Pancreas (tissue), 10 donors: ENCODE measurements around the gene LYPD6B. TPM values are rescaled to one million over a fixed set of nuclear protein-coding genes. Genes with fewer than 3 reads are reported as not detected.

Experiments
- ATAC-seq, 4 donors: fragments of 200-7000 bp; cut with Tn5 transposase; one replicate each; pipeline versions ENCODE4 v1.8.0 to v1.9.1; 2020; ENCODE audit warnings: mild to moderate bottlenecking in 4 of 4, moderate library complexity in 4 of 4
- DNase-seq, 6 donors: peaks; one replicate each; pipeline ENCODE4 v3.0.0-alpha.2; 2020
- FAIRE-seq: peaks from 2 replicates; lab custom pipeline; 2012; peaks lifted over from hg19 to GRCh38; lab: Jason Lieb, UNC
- H3K27ac ChIP-seq, 4 donors: fragments of 200-600 bp; sonication (generic); 1 replicate in 3 of 4; 2 replicates in 1 of 4; pipeline versions ENCODE4 v1.5.0 to v1.8.0; 2020
- H3K27me3 ChIP-seq, 4 donors: fragments of 200-600 bp; one replicate each; pipeline ENCODE4 v1.8.0; 2021
- H3K36me3 ChIP-seq, 3 donors: fragments of 200-600 bp; sonication (generic) in 1 of 3; one replicate each; pipeline versions ENCODE4 v1.5.0 to v1.8.0; 2020 to 2021
- H3K4me1 ChIP-seq, 3 donors: fragments of 200-600 bp; one replicate each; pipeline ENCODE4 v1.8.0; 2021
- H3K4me3 ChIP-seq, 4 donors: fragments of 200-600 bp; sonication (generic) in 2 of 4; one replicate each; pipeline versions ENCODE4 v1.5.0 to v1.8.0; 2020 to 2021
- H3K9me3 ChIP-seq, 4 donors: fragments of 200-600 bp; one replicate each; pipeline ENCODE4 v1.8.0; 2021
- CTCF ChIP-seq, 4 donors: fragments of 200-600 bp; sonication (generic) in 3 of 4; IDR thresholded peaks; one replicate each; pipeline versions ENCODE4 v1.5.0 to v1.8.0; 2021; ENCODE audit warnings: antibody characterized with exemption in 4 of 4
- WGBS, 2 donors: extraction: QIAGEN DNeasy Blood & Tissue Kit; methylation state at CpG; one replicate each; pipeline ENCODE4 v1.1.7; 2013; 5-methylcytosine and 5-hydroxymethylcytosine counted together
- intact Hi-C, 3 donors: fragments of 100-400 bp; cut with DNase I; formaldehyde crosslinking; loops; one replicate each; pipeline versions ENCODE4 v1.11.1 to v1.14.2; 2022
- polyA plus RNA-seq, 2 donors: library from polyadenylated mRNA; stranded (reverse); fragments of 200-250 nt; gene quantifications; one replicate each; pipeline ENCODE4 v1.2.3, GENCODE V29; 2013
- total RNA-seq, 6 donors: library from RNA; stranded (reverse); fragmentation: NEBNext Ultra II Directional in 4 of 6; extraction: Animal tissue kit (Norgen Biotek cat#: 25700) in 4 of 6; gene quantifications; one replicate each; pipeline versions ENCODE4 v1.2.1 to v1.2.4, GENCODE V29; 2021 to 2023
- donor health status: healthy with polysubstance abuse.
- donor health status: DM: no; HTN: no; CAD: no; lungs with moderate emphysema.
- donor health status: DM: no; HTN: no; CAD: no.
- donor health status: control.
- donor health status: control.
- donor health status: Bipolar disorder and iron deficiency.
- donor health status: DM: yes; HTN: yes; CAD: no.
- donor health status: DM: no; HTN: no; CAD: no.
- donor health status: DM: no; HTN: no; CAD: no.
- donor health status: DM: yes; HTN: yes; CAD: no.

LYPD6B gene
- total and polyA plus RNA-seq, 8 donors = 3.0 to 8.1 (median 4.6) TPM

GRCh38 chr2:149104221-149104620 is 65.7 kb downstream of the LYPD6B start:
- DNase-seq (no peak), FAIRE-seq (no peak), ATAC-seq (no peak)
- no peaks in the 10 kb centered on the region for H3K9me3 ChIP-seq
- no peaks in the 10 kb centered on the region for H3K36me3 ChIP-seq
- peaks cover 6 to 11% (median 10%) of the 10 kb centered on the region in 3 donors for H3K4me1 ChIP-seq
- H3K4me3 ChIP-seq = no peak overlapping the region
- no peak overlapping the region for H3K27ac ChIP-seq
- no peak for TF ChIP-seq CTCF (IDR thresholded peaks at IDR 0.05)
- intact Hi-C loops = no loop called here
- 27 to 71% methylated on average over 1 of the region's 1 CpG for WGBS, 2 donors
- H3K27me3 ChIP-seq = no peaks in the 10 kb centered on the region

GRCh38 chr2:149112068-149112467 is 73.6 kb downstream of the LYPD6B start:
- Histone ChIP-seq H3K9me3 (no peaks in the 10 kb centered on the region), H3K4me1 (peaks cover 0 to 9% (median 0%) of the 10 kb centered on the region in 3 donors), H3K27me3 (no peaks in the 10 kb centered on the region), H3K4me3 (no peak overlapping the region), H3K27ac (peak overlapping the region in 1 of 4 donors; percentile 16), H3K36me3 (no peaks in the 10 kb centered on the region)
- WGBS, 2 donors = 40 to 54% methylated on average over 1 of the region's 1 CpG
- TF ChIP-seq CTCF (IDR thresholded peaks at IDR 0.05) = no peak
- intact Hi-C loops = no loop called here
- ATAC-seq (peak in 1 of 4 donors; percentile 51), FAIRE-seq (no peak), DNase-seq (no peak)

GRCh38 chr2:149112713-149113112 is 74.2 kb downstream of the LYPD6B start:
- peaks cover 0 to 9% (median 0%) of the 10 kb centered on the region in 3 donors for H3K4me1 ChIP-seq
- FAIRE-seq (no peak), ATAC-seq (peak; percentile 78 to 88 (median 80)), DNase-seq (no peak)
- peak overlapping the region in 1 of 4 donors; percentile 16 for H3K27ac ChIP-seq
- WGBS, 2 donors = 32 to 47% methylated on average over 2 of the region's 2 CpGs
- no peaks in the 10 kb centered on the region for H3K9me3 ChIP-seq
- intact Hi-C loops = no loop called here
- H3K4me3 ChIP-seq = no peak overlapping the region
- no peaks in the 10 kb centered on the region for H3K36me3 ChIP-seq
- no peaks in the 10 kb centered on the region for H3K27me3 ChIP-seq
- TF ChIP-seq CTCF (IDR thresholded peaks at IDR 0.05) = no peak

- peak in 3 of 4 donors; percentile 31 to 45 (median 31) for ATAC-seq
- H3K27ac ChIP-seq = no peak overlapping the region
- no peak overlapping the region for H3K4me3 ChIP-seq
- H3K27me3 ChIP-seq = no peaks in the 10 kb centered on the region
- no peaks in the 10 kb centered on the region for H3K36me3 ChIP-seq
- no peak for TF ChIP-seq CTCF (IDR thresholded peaks at IDR 0.05)
- intact Hi-C loops = no loop called here
- FAIRE-seq = no peak
- H3K4me1 ChIP-seq = peaks cover 0 to 17% (median 14%) of the 10 kb centered on the region in 3 donors
- no peaks in the 10 kb centered on the region for H3K9me3 ChIP-seq
- WGBS, 2 donors = 46 to 50% methylated on average over 5 of the region's 5 CpGs
- no peak for DNase-seq
Measured at GRCh38 chr2:149115781-149116180, 77.3 kb downstream of the LYPD6B start.

- intact Hi-C loops = no loop called here
- peaks cover 0 to 14% (median 8%) of the 10 kb centered on the region in 3 donors for H3K4me1 ChIP-seq
- FAIRE-seq (no peak), DNase-seq (no peak), ATAC-seq (peak in 1 of 4 donors; percentile 23)
- WGBS, 2 donors = 30 to 32% methylated on average over 6 of the region's 6 CpGs
- H3K36me3 ChIP-seq = no peaks in the 10 kb centered on the region
- H3K4me3 ChIP-seq = no peak overlapping the region
- no peaks in the 10 kb centered on the region for H3K27me3 ChIP-seq
- no peaks in the 10 kb centered on the region for H3K9me3 ChIP-seq
- no peak for TF ChIP-seq CTCF (IDR thresholded peaks at IDR 0.05)
- no peak overlapping the region for H3K27ac ChIP-seq
Measured at GRCh38 chr2:149119368-149119767, 80.9 kb downstream of the LYPD6B start.
